HG03025 (cell line): Measurements from ENCODE around the gene POLR2E.

Experiments
- ATAC-seq: cut with Tn5 transposase; IDR thresholded peaks from one replicate; pipeline ENCODE4 v1.9.1; 2021; ENCODE audit warnings: mild to moderate bottlenecking, moderate library complexity; ENCODE audit not compliant: unreplicated experiment, low FRiP score

POLR2E gene

DNA sequence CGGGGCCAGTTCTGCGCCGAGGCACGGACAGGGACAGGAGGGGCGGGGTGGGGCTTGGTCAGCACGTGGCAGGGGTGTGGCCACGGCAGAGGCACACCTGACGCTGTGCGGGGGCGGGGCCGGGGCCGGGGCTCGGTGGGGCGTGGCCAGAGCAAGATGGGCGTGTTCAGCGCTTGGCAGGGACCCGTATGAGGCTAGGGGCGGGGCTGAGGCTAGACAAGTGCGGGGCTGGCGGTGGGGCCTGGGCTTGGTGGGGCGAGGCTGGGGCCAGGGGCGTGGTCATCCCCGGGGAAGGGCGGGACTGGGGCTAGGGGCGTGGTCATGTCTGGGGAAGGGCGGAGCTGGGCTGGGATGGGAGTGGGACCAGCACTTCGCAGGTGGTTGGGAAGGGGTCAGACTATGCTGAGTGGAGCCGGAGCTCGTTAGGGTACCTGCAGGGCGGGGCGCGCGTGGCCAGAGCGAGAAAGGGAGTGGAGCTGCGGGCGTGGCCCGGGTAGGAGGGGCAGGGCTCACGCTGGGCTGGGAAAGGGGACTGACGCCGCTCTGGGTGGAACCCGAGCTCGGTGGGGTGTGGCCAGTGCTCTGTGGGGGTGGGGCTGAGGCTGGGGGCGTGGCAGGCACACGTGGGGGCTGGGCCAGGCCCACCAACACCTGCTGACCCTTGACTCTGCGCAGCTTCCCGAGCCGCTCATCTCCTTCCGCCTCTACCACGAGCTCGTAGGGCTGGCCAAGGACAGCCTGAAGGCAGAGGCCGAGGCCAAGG is 12.8 kb downstream of the POLR2E start:
- no peak for ATAC-seq

DNA sequence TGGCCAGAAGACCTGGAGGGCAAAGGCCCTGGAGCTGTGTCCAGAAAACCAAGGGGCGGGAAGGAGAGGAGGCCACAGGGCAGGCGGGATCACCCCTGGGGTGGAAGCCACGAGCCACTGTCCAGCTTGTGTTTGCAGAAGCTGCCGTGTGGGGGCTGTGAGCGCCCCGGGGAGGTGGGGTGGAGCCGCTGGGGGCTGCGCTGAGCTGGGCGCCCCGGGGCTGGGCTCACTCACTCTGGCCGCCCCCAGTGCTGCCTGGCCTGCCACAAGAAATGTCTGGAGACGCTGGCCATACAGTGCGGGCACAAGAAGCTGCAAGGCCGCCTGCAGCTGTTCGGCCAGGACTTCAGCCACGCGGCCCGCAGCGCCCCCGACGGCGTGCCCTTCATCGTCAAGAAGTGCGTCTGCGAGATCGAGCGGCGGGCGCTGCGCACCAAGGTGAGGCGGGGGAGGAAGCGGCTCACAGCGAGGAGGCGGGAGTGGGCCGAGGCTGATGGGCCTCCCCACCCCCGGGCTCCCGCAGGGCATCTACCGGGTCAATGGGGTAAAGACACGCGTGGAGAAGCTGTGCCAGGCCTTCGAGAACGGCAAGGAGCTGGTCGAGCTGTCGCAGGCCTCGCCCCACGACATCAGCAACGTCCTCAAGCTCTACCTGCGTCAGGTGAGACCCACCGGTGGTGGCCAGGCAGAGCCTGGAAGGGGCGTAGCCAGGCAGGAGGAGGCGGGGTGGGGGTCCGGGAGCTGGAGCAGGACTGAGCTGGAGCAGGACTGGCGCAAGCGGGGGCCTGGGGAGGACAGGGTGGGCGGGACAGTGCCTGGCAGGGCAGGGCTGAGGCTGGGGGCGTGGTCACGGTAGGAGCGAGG is 13.6 kb downstream of the POLR2E start:
- no peak for ATAC-seq

DNA sequence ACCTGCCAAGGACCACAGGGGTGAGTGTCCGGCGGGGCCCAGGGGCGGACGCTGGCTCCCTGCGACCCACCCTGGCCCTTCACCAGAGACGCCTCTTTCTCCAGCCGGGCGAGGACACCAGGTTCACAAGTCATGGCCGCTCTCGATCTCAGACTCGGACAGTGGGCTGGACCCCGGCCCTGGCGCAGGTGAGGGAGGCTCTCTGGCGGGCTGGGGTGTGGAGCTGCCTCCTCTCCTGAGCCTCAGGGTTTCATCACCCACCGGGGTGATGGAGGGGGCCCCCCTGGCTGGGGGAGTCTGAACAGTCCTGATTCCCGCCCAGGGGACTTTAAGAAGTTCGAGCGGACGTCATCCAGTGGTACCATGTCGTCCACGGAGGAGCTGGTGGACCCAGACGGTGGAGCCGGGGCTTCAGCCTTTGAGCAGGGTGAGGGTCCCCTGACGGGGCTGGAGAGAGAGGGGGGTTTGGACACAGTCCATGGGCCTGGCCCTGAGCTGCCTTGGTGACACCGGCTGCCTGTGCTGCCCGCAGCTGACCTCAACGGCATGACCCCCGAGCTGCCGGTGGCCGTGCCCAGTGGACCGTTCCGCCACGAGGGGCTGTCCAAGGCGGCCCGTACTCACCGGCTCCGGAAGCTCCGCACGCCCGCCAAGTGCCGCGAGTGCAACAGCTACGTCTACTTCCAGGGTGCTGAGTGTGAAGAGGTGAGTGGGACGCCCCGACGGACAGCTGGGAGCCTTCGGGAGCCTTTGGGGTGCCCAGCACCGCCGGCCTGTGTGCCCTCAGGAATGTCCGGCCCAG is 14.6 kb downstream of the POLR2E start:
- ATAC-seq: no peak

GRCh38 chr19:1079566-1080111 is 15.5 kb downstream of the POLR2E start:
- no peak for ATAC-seq

GRCh38 chr19:1076951-1077350 is 18.2 kb downstream of the POLR2E start:
- ATAC-seq: no peak

GRCh38 chr19:1076046-1076386 is 19.2 kb downstream of the POLR2E start:
- ATAC-seq: no peak

DNA sequence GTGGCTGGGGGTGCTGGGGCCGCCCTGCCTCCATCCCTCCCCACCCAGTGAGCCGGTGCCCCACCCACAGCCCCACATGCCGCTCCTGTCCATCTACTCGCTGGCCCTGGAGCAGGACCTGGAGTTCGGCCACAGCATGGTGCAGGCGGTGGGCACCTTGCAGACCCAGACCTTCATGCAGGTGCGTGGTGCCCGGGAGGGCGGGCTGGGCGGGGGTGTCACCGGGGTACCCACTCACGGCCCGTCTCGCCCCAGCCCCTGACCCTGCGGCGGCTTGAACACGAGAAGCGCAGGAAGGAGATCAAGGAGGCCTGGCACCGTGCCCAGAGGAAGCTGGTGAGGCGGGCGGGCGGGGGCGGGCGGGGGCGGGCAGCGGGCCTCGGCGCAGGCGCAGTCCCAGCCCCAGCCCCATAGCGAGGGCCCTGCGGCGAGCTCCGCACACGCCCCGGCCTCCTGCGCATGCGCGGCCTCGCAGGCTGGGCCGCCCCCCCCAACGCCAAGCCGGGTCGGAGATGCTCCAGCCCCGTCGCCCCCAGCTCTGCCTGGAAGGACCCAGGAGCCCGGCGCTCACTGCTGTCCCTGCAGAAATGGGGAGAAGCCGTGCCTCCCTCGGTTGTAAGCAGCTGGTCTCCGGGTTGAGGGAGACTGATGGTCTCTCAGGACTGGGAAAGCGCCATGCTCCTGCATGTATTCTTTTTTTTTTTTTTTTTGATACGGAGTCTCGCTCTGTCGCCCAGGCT is 20.5 kb downstream of the POLR2E start:
- peak; percentile 58 for ATAC-seq

DNA sequence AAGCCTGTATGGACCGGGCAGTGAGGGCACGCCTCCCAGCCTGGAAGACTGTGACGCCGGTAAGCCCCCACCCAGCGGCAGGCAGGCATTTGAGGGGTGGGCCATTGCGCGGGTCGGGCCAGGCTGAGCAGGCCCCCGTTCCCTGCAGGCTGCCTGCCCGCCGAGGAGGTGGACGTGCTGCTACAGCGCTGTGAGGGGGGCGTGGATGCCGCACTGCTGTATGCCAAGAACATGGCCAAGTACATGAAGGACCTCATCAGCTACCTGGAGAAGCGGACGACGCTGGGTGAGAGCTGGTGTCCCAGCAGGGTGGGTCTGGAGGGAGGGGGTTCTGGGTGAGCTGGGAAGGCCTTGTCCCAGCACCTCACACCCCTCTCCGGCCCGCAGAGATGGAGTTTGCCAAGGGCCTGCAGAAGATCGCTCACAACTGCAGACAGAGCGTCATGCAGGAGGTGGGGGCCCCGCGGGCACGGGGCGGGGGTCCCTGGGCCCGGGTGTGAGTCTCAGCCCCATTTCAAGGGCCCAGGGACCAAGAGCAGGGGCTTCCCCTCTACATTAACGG is 21.1 kb downstream of the POLR2E start:
- ATAC-seq: no peak

- no peak for ATAC-seq
Observed at GRCh38 chr19:1073063-1073955, 21.9 kb downstream of the POLR2E start.

GRCh38 chr19:1072371-1073015 is 22.7 kb downstream of the POLR2E start:
- no peak for ATAC-seq

- no peak for ATAC-seq
Observed at GRCh38 chr19:1070931-1071791, 24.0 kb downstream of the POLR2E start.

- ATAC-seq: no peak
Observed at GRCh38 chr19:1070576-1070930, 24.6 kb downstream of the POLR2E start.

DNA sequence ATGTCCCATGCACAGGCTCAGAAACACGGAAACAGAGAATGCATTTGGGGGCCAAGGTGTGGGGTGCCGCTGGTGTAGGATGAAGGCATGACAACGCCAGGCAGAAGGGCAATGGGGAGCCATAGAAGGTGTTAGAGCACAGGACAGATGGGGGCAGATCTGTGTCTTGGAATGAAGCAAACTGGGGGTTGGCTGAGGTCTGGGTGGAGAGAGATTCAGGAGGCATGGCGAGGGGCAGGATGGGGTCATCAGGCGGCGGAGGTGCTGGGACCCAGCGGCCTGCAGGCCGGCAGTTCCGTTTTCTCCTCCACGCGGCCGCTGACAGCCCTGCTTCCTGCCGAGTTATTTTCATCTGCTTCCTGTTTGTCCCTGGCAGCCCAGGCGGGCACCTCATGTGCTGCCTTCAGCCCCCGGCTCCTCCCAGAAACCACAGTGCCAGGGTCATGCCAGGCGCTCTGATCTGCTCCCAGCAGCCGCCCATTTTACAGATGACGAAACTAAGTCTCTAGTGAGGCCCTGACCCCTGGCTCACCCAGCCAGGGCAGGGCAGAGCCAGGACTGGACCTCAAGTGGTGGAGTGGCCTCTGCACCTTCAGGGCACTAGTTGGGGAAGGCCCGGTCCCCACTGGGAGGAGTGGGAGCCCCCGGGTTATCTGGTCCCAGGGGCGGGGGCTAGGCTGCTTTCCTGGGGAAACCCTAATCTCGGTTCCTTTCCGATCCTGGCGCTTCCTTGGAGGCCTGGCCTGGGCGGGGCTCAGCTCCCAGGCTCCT is 26.0 kb downstream of the POLR2E start:
- ATAC-seq: no peak

DNA sequence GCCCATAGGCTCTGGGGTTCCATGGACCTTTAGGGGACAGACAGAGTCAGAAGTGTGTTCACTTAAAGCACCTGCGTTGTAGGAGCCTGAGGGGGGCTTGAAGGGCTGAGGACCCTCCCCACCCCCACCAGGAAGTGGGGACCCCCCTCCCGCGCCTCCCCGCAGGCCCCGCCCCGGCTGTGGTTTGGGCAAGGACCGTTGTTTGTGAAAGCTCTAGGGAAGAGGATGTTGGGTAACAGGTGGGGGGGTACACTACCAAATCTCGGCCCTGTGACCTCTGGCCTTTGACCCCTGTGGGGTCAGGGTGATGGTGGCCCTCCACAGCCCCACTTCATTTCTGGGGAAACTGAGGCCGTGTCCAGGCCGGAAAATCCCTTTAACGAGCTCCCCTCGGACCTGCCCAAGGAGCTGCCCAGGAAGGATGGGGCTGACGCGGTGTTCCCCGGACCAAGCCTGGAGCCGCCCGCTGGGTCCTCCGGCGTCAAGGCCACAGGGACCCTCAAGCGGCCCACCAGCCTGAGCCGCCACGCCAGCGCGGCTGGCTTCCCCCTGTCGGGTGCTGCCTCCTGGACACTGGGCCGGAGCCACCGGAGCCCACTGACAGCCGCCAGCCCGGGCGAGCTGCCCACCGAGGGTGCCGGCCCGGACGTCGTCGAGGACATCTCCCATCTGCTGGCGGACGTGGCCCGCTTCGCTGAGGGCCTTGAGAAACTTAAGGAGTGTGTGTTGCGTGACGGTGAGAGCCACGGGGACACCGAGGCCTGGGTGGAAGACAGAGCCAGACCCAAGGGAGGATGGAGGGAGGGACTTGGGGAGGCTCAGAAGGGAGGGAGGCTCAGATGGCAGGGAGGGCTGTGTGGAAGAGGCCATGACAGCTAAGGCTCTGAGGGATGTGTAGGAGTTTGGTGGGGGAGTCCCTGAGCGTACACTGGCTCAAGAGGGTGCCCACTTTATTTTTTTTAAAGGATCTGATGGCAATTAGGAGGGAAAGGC is 26.9 kb downstream of the POLR2E start:
- ATAC-seq: no peak

DNA sequence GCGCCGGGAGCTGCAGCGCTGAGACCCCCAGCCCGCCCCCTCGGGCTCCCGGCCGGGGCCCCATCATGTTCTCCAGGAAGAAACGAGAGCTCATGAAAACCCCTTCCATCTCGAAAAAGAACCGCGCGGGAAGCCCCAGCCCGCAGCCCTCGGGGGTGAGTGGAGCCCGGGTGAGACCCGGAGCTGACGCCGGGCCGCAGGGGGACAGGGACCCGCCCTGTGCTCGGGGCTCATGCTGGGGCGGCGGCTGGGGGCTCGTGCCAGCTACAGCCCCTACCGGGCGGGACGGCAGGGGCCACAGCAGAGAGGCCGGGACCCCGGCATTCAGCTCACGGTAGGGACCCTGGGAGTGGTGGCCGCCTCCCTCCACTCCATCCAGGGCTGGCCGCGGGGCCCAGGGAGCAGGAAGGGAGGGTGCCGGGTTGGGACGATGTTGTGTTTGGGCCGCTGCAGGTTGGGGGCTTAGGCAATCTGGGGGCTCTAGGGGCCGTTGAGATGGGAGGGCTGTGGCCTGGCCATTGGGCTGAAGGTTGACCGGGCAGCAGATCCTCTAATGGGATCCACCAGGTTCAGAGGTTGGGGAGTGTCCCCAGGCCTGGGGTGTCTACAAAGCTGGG is 27.7 kb downstream of the POLR2E start:
- ATAC-seq: no peak
